Stimulated activated CD4-positive, alpha-beta T cell treated with anti-CD3 and anti-CD28 coated beads, TNF-alpha, amount 100 ng/mL, for 1 hour (primary cell): Measurements from ENCODE around the gene AK9.
"Not testable (repeated sequence)": the region's sequence is repeated elsewhere in the genome, so short reads cannot be mapped to it uniquely, and the experiment has no call there.

ENCODE experiments used
- DNase-seq, 3 donors: peaks; one replicate each; pipeline ENCODE4 v3.0.0-alpha.2; 2020; ENCODE audit warnings: low read depth in 3 of 3, low spot score in 1 of 3

The AK9 gene

DNA sequence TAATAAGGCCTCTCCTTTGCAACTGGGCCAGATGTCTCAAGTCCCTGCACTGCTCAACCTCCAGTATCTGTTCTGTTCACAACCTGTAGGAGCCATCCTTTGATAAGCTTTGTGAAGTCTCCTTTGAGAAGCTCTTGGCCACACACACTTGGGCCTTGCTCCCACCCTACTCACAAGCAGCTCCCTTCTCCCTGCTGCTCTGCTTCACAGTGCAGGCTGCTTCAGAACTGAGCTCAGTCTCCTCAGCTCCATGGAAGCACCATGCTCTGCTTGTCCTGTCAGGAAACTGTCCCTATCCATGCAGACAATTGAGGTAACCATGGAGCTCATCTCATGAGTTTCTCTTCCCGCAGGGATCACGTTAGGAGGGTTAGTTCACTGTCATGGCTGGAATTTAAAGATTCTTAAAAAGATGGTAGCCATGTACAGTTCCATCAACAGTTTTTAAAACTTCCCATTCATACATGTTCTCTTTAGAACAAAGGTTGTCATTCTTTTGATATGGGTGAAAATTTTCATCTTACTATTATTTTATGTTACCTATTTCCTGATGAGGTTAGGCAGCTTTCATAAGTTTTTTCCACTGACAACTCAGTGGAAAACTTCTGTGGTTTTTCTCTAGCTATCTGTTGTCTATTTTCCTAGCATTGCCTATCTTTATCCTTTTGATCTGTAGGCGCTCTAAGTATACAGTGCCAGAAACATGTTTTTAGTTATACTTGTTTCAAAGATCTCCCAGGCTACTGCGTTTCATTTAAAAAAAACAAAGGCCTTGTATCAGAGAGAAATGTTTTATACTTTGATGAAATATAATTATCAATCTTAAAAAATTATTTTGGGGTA lies 62.6 kb downstream of the AK9 start:
- no peak for DNase-seq

GRCh38 chr6:109626311-109626710 lies 64.7 kb downstream of the AK9 start:
- no peak for DNase-seq

DNA sequence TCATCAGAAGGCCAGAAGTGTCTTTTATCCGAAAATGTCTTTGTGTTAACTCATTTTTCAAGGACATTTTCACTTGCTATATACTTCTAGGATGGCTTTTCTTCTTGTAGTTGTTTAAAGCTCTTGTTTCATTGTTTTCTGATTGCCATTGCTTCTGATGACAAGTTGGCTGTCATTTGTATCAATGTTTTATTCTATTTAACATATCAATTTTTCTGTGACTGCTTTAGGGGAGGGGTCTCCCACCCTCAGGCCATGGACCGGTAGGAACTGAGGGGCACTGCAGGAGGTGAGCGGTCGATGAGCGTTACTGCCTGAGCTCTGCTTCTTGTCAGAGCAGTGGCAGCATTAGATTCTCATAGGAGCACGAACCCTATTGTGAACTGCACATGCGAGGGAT lies 65.8 kb downstream of the AK9 start:
- no peak for DNase-seq

- DNase-seq = no peak
Observed at GRCh38 chr6:109623288-109623687, 67.7 kb downstream of the AK9 start.

DNA sequence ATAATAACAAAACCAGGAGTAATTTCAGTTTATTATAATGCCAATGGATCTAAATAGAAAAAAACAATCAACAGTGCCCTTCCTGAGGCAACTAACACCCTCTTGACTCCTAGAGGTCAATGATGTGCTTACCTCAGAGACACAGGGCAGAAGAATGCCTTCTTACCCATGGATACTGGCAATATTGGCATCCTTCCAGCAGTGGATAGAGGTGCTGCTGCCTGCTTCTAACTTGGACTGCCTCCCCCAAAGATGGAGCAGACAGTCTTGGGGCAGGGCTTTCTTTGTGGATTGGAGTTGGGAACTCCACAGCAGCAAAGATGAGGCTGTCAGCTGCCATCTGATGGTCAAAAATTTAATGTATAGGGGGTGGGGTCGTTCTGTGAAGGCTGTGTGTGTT lies 78.7 kb downstream of the AK9 start:
- DNase-seq = no peak

- DNase-seq = no peak
Observed at GRCh38 chr6:109611502-109611901, 79.5 kb downstream of the AK9 start.

- no peak for DNase-seq
Observed at GRCh38 chr6:109610590-109610989, 80.4 kb downstream of the AK9 start.

DNA sequence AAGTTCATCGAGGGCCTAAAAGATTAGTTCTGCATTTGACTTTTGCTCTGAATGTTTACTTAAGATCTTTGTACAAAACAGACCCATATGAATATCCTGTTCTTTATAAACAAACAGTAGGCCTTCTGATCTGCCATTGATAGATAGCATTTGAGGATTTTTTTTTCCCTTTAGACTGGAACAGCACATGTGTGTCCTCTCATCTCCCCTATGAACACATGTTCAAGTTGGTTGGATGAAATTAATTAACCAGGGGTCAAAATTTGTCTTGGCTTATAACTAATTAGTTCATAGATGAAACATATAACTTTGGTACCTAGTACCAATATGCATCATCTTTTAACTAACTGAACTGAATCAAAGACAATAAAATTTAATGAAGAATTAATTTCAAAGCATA lies 81.3 kb downstream of the AK9 start:
- no peak for DNase-seq

GRCh38 chr6:109606359-109606758 lies 84.6 kb downstream of the AK9 start:
- no peak for DNase-seq

- DNase-seq = no peak
Observed at GRCh38 chr6:109595998-109596397, 95.0 kb downstream of the AK9 start.

DNA sequence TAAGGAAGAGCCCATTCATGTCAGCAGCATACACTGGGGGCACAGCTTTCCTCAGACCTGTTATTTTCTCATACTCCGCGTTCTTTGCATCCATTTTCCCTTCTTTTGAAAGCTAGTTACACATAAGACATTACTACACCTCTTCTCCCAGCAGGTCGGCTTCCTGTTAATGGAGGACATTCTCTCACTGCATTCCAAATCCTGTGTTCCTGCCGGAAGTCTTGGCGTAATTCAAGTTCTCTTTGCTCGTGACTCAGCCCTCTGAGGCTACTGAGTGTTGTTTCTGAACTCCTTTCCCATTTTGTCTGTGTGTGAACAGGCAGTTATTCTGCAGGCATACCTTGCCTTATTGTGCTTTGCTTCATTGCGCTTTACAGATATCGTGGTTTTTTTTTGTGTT lies 110.5 kb downstream of the AK9 start:
- no peak for DNase-seq

- no peak for DNase-seq
Observed at GRCh38 chr6:109579361-109579760, 111.6 kb downstream of the AK9 start.

DNA sequence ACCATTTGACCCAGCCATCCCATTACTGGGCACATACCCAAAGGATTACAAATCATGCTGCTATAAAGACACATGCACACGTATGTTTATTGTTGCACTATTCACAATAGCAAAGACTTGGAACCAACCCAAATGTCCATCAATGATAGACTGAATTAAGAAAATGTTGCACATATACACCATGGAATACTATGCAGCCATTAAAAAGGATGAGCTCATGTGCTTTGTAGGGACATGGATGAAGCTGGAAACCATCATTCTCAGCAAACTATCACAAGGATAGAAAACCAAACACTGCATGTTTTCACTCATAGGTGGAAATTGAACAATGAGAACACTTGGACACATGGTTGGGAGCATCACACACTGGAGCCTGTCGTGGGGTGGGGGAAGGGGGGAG lies 121.1 kb downstream of the AK9 start:
- not testable (repeated sequence) for DNase-seq

GRCh38 chr6:109561844-109562243 lies 129.2 kb downstream of the AK9 start:
- no peak for DNase-seq

DNA sequence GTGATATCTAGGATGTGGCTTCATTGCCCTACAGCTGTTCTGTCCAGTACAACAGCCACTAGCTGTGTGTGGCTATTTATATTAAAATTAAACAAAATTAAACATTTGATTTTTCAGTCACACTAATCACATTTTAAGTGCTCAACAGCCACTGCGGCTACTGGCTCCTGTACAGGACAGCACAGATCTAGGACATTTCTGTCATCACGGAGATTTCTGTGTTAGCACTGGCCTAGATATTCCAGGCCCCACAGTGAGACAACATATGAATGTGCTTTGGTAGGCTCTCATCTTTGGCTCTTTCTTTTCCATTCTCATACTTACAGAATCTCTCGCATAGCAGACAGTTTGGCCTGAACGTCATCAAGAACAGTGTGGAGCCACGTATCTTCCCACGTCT lies 159.6 kb downstream of the AK9 start:
- DNase-seq = no peak

GRCh38 chr6:109527989-109528388 lies 163.0 kb downstream of the AK9 start:
- DNase-seq = no peak

GRCh38 chr6:109526905-109527628 lies 163.9 kb downstream of the AK9 start:
- DNase-seq = peak in 2 of 3 donors; percentile 3 to 13

- no peak for DNase-seq
Observed at GRCh38 chr6:109524129-109524528, 166.9 kb downstream of the AK9 start.

GRCh38 chr6:109523478-109523877 lies 167.5 kb downstream of the AK9 start:
- no peak for DNase-seq

DNA sequence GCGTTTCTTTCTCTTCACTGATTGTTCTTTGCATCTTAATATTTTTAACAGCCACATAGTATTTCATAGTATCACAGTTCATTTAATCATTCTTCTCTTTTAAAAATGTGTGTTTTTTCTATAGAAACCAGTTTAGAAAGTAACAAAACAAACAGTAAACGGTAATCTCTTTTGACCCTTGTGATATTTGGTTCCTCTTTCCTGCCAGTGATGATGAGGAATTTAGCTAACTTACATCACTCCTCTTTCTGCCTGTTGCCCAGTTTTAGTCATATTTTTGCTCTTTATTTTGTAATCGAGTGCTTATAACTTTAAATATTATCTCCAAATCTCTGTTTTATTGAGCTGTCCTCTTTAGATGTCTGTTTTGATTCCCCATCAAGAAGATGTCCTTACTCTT lies 169.9 kb downstream of the AK9 start:
- DNase-seq = no peak

- not testable (repeated sequence) for DNase-seq
Observed at GRCh38 chr6:109519647-109520046, 171.4 kb downstream of the AK9 start.

- DNase-seq = no peak
Observed at GRCh38 chr6:109516929-109517328, 174.1 kb downstream of the AK9 start.
